Urinary bladder (tissue), 4 donors: ENCODE measurements around the gene SMYD3. TPM values are rescaled to one million over a fixed set of nuclear protein-coding genes. Genes with fewer than 3 reads are reported as not detected.

ENCODE experiments used
- DNase-seq: peaks from one replicate; pipeline ENCODE4 v3.0.0-alpha.2; 2015; ENCODE audit errors: extremely low spot score
- H3K27ac ChIP-seq: one replicate; pipeline ENCODE4 v1.5.1; 2013; ENCODE audit warnings: low read depth, mild to moderate bottlenecking, moderate library complexity
- H3K36me3 ChIP-seq: one replicate; pipeline ENCODE4 v1.6.1; 2013; ENCODE audit warnings: mild to moderate bottlenecking, moderate library complexity; ENCODE audit not compliant: insufficient read depth
- H3K4me1 ChIP-seq: one replicate; pipeline ENCODE4 v1.6.1; 2013; ENCODE audit warnings: mild to moderate bottlenecking, moderate library complexity; ENCODE audit not compliant: insufficient read depth
- H3K4me3 ChIP-seq: one replicate; pipeline ENCODE4 v1.5.1; 2013; ENCODE audit warnings: low read depth, low read length
- WGBS: extraction: QIAGEN DNeasy Blood & Tissue Kit; methylation state at CpG from one replicate; pipeline ENCODE4 v1.1.7; 2013; 5-methylcytosine and 5-hydroxymethylcytosine counted together
- polyA plus RNA-seq: library from polyadenylated mRNA; stranded (reverse); fragments of 200-250 nt; gene quantifications from one replicate; pipeline ENCODE4 v1.2.3, GENCODE V29; 2013
- total RNA-seq: library from RNA; depleted of rRNA; stranded (reverse); fragments of >200 nt; gene quantifications from one replicate; pipeline ENCODE4 v1.2.3, GENCODE V29; 2014
- donor health status: healthy with polysubstance abuse.
- donor health status: healthy.

Gene SMYD3
- total and polyA plus RNA-seq, 2 donors = 18.2 to 44.6 TPM

- WGBS = 87% methylated on average over 9 of the region's 9 CpGs
- Histone ChIP-seq H3K4me1 (no peaks in the 10 kb centered on the region), H3K27ac (no peak overlapping the region), H3K36me3 (no peaks in the 10 kb centered on the region), H3K4me3 (no peak overlapping the region)
- DNase-seq = no peak
Observed at GRCh38 chr1:245859493-245860114, 647.5 kb downstream of the SMYD3 start.

GRCh38 chr1:245858722-245859492 lies 648.2 kb downstream of the SMYD3 start:
- 66% methylated on average over 7 of the region's 7 CpGs for WGBS
- DNase-seq = no peak
- Histone ChIP-seq H3K4me1 (no peaks in the 10 kb centered on the region), H3K36me3 (no peaks in the 10 kb centered on the region), H3K4me3 (no peak overlapping the region), H3K27ac (no peak overlapping the region)

GRCh38 chr1:245858022-245858721 lies 648.9 kb downstream of the SMYD3 start:
- no peak overlapping the region for H3K27ac ChIP-seq
- no peaks in the 10 kb centered on the region for H3K36me3 ChIP-seq
- no peaks in the 10 kb centered on the region for H3K4me1 ChIP-seq
- H3K4me3 ChIP-seq = no peak overlapping the region
- no peak for DNase-seq
- 87% methylated on average over 13 of the region's 13 CpGs for WGBS

- no peaks in the 10 kb centered on the region for H3K4me1 ChIP-seq
- H3K27ac ChIP-seq = no peak overlapping the region
- H3K36me3 ChIP-seq = no peaks in the 10 kb centered on the region
- 85% methylated on average over 13 of the region's 13 CpGs for WGBS
- no peak overlapping the region for H3K4me3 ChIP-seq
- no peak for DNase-seq
Observed at GRCh38 chr1:245856944-245857531, 650.0 kb downstream of the SMYD3 start.

- 82% methylated on average over 8 of the region's 8 CpGs for WGBS
- Histone ChIP-seq H3K4me3 (no peak overlapping the region), H3K36me3 (no peaks in the 10 kb centered on the region), H3K27ac (no peak overlapping the region), H3K4me1 (no peaks in the 10 kb centered on the region)
- DNase-seq = no peak
Observed at GRCh38 chr1:245855846-245856730, 651.0 kb downstream of the SMYD3 start.

GRCh38 chr1:245853291-245853690 lies 653.8 kb downstream of the SMYD3 start:
- Histone ChIP-seq H3K4me1 (no peaks in the 10 kb centered on the region), H3K4me3 (no peak overlapping the region), H3K27ac (no peak overlapping the region), H3K36me3 (no peaks in the 10 kb centered on the region)
- DNase-seq = no peak
- 98% methylated on average over 17 of the region's 17 CpGs for WGBS

- no peak for DNase-seq
- Histone ChIP-seq H3K27ac (no peak overlapping the region), H3K36me3 (no peaks in the 10 kb centered on the region), H3K4me3 (no peak overlapping the region), H3K4me1 (no peaks in the 10 kb centered on the region)
- WGBS = 49% methylated on average over 3 of the region's 3 CpGs
Observed at GRCh38 chr1:245843101-245843500, 664.0 kb downstream of the SMYD3 start.

GRCh38 chr1:245842106-245842505 lies 665.0 kb downstream of the SMYD3 start:
- no peak overlapping the region for H3K27ac ChIP-seq
- no peaks in the 10 kb centered on the region for H3K36me3 ChIP-seq
- WGBS = 93% methylated on average over 8 of the region's 8 CpGs
- DNase-seq = no peak
- H3K4me1 ChIP-seq = no peaks in the 10 kb centered on the region
- no peak overlapping the region for H3K4me3 ChIP-seq

- DNase-seq = no peak
- 45% methylated on average over 2 of the region's 2 CpGs for WGBS
Observed at GRCh38 chr1:245840971-245841370, 666.1 kb downstream of the SMYD3 start.

GRCh38 chr1:245837718-245838117 lies 669.4 kb downstream of the SMYD3 start:
- 78% methylated on average over 5 of the region's 5 CpGs for WGBS
- DNase-seq = no peak
- Histone ChIP-seq H3K4me1 (no peaks in the 10 kb centered on the region), H3K27ac (no peak overlapping the region), H3K36me3 (no peaks in the 10 kb centered on the region), H3K4me3 (no peak overlapping the region)

More at GRCh38 chr1:245840971-245841370, 666.1 kb downstream of the SMYD3 start:
- H3K4me3 ChIP-seq = no peak overlapping the region
- H3K27ac ChIP-seq = no peak overlapping the region
- no peaks in the 10 kb centered on the region for H3K4me1 ChIP-seq
- H3K36me3 ChIP-seq = no peaks in the 10 kb centered on the region

- no peaks in the 10 kb centered on the region for H3K4me1 ChIP-seq
- WGBS = 97% methylated on average over 6 of the region's 6 CpGs
- H3K27ac ChIP-seq = no peak overlapping the region
- no peak overlapping the region for H3K4me3 ChIP-seq
- no peak for DNase-seq
- no peaks in the 10 kb centered on the region for H3K36me3 ChIP-seq
Observed at GRCh38 chr1:245835386-245835785, 671.7 kb downstream of the SMYD3 start.

- Histone ChIP-seq H3K4me1 (no peaks in the 10 kb centered on the region), H3K36me3 (no peaks in the 10 kb centered on the region), H3K4me3 (no peak overlapping the region), H3K27ac (no peak overlapping the region)
- DNase-seq = no peak
- WGBS = 92% methylated on average over 5 of the region's 5 CpGs
Observed at GRCh38 chr1:245834002-245834401, 673.1 kb downstream of the SMYD3 start.
